Stimulated activated naive B cell treated with anti-CD40 and anti-IgM and Interleukin-4, amounts not matched to agents 10 μg/mL and 1 μg/mL and 100 μg/mL, for 72 hours (primary cell): ENCODE measurements around the gene CSKMT.

ENCODE experiments used
- ATAC-seq, 2 donors: fragments of 150-1000 bp; cut with Tn5 transposase; replicated peaks; 2 replicates each; pipeline ENCODE4 v1.10.0; 2021; ENCODE audit warnings: moderate library complexity in 1 of 2
- DNase-seq: peaks from one replicate; pipeline ENCODE4 v3.0.0; 2021
- H3K27ac Mint-ChIP-seq: one replicate; pipeline ENCODE4 v1.8.0; 2022; ENCODE audit warnings: mild to moderate bottlenecking, mixed read lengths
- H3K27me3 Mint-ChIP-seq, 2 donors: one replicate each; pipeline ENCODE4 v1.8.0; 2022; ENCODE audit warnings: mixed read lengths in 2 of 2
- H3K36me3 Mint-ChIP-seq, 2 donors: one replicate each; pipeline ENCODE4 v1.8.0; 2022; ENCODE audit warnings: mixed read lengths in 2 of 2, mild to moderate bottlenecking in 1 of 2
- H3K4me1 Mint-ChIP-seq, 2 donors: one replicate each; pipeline ENCODE4 v1.8.0; 2022; ENCODE audit warnings: mixed read lengths in 2 of 2, mild to moderate bottlenecking in 1 of 2
- H3K4me3 Mint-ChIP-seq, 2 donors: one replicate each; pipeline ENCODE4 v1.8.0; 2022; ENCODE audit warnings: mild to moderate bottlenecking in 2 of 2, mixed read lengths in 2 of 2, moderate library complexity in 1 of 2
- H3K9me3 Mint-ChIP-seq, 2 donors: one replicate each; pipeline ENCODE4 v1.8.0; 2022; ENCODE audit warnings: mixed read lengths in 2 of 2, mild to moderate bottlenecking in 1 of 2

The CSKMT gene

DNA sequence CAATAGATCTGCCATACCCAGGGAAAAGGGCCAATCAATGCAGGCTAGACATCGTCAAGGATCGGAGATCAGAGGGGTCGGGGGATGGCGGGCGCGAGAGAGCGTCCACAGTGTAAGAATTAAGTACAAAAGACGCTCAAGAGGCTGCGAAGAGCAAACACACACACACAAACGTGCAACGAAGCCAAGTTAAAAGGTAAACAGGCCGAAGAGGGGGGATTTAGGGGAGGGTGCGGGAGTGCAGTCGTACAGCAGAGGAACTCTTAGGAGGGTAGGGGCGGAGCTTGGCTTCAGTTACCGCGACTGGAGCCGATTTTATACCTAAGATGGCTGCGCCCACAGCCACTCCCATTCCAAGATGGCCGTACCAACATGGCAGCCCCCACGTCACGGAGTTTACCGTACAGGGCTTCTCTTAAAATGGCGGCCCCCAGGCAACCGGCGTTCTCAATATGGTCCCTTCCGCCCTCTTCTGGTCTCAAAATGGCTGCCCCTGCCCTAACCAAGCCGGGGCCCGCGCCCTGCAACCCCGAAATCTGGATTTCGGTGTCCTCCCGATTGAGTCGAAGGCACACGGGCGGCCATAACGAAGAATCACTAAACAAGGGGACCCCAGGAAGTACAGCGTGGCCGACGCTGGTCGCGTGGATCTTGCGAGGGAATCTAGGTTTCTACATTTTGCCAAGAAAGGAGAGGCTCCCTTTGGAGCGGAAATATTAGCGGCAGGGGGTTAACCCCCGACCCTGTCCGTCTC is 44.3 kb downstream of the CSKMT start:
- Mint-ChIP-seq H3K4me1 (peaks cover 51 to 81% of the 10 kb centered on the region in 2 donors), H3K36me3 (peaks cover 33 to 58% of the 10 kb centered on the region in 2 donors), H3K27ac (peak overlapping the region; percentile 95), H3K4me3 (peak overlapping the region; percentile 90 to 92), H3K27me3 (no peaks in the 10 kb centered on the region), H3K9me3 (peaks cover 0 to 1% of the 10 kb centered on the region in 2 donors)
- ATAC-seq, result peak; percentile 78 to 82
- peak; percentile 93 for DNase-seq

DNA sequence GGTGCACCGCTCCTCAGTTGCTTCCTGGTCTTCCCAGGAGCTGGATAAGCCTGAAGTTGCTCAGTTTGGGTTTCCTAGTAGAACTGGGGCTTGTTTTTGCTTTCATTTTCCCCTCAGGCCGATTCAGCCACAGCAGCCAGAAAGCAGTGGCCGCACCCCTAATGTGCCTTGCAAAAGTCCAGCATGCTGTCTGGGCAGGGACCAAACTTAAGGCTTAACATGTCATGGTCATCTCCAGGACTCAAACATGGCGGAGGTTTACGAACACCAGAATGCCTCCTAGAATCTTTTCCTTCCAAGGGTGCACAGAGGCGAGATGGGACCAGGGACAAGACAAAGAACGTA is 44.9 kb downstream of the CSKMT start:
- DNase-seq, result no peak
- H3K9me3 Mint-ChIP-seq, result peaks cover 0 to 1% of the 10 kb centered on the region in 2 donors
- no peaks in the 10 kb centered on the region for H3K27me3 Mint-ChIP-seq
- H3K4me3 Mint-ChIP-seq, result peak overlapping the region; percentile 90 to 92
- H3K4me1 Mint-ChIP-seq, result peaks cover 53 to 84% of the 10 kb centered on the region in 2 donors
- H3K36me3 Mint-ChIP-seq, result peaks cover 33 to 63% of the 10 kb centered on the region in 2 donors
- peak overlapping the region; percentile 95 for H3K27ac Mint-ChIP-seq
- no peak for ATAC-seq

DNA sequence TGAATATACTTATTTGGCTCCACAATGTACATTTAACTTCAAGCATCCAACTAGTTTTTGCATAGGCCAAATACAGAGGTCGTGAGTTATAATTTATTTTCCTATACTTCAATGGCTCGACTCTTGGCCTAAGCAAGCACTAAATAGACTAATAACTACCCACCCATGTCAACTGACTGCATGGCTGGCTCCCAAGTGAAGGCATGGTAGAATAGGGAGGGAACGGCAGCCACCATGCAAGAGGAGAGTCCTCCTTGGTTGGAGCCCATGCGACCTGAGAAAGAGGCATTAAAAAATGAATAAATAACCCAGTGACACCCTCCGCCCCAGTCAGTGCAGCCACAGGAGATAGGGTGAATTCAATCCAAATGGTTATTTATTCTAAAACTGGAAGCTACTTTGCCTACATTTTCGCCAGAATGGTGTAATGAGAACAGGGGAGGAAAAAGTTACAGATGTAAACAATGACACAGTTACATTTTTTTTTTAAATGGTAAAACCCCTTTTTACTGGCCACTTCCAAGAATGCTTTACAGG is 47.2 kb downstream of the CSKMT start:
- Mint-ChIP-seq H3K36me3 (peaks cover 43 to 73% of the 10 kb centered on the region in 2 donors), H3K9me3 (no peaks in the 10 kb centered on the region), H3K4me1 (peaks cover 42 to 70% of the 10 kb centered on the region in 2 donors), H3K27me3 (no peaks in the 10 kb centered on the region), H3K27ac (peak overlapping the region; percentile 81), H3K4me3 (peak overlapping the region; percentile 0 to 25)
- DNase-seq, result no peak
- no peak for ATAC-seq

GRCh38 chr11:62712861-62713260 is 47.7 kb downstream of the CSKMT start:
- no peak for DNase-seq
- Mint-ChIP-seq H3K27ac (peak overlapping the region; percentile 67), H3K36me3 (peaks cover 44 to 75% of the 10 kb centered on the region in 2 donors), H3K4me1 (peaks cover 38 to 65% of the 10 kb centered on the region in 2 donors), H3K4me3 (peak overlapping the region; percentile 6 to 25), H3K27me3 (no peaks in the 10 kb centered on the region), H3K9me3 (no peaks in the 10 kb centered on the region)
- no peak for ATAC-seq

GRCh38 chr11:62713343-62713742 is 48.2 kb downstream of the CSKMT start:
- no peak for DNase-seq
- no peak for ATAC-seq
- peak overlapping the region in 1 of 2 donors; percentile 40 for H3K4me3 Mint-ChIP-seq
- no peaks in the 10 kb centered on the region for H3K9me3 Mint-ChIP-seq
- no peaks in the 10 kb centered on the region for H3K27me3 Mint-ChIP-seq
- peak overlapping the region; percentile 3 for H3K27ac Mint-ChIP-seq
- peaks cover 34 to 60% of the 10 kb centered on the region in 2 donors for H3K4me1 Mint-ChIP-seq
- peaks cover 49 to 77% of the 10 kb centered on the region in 2 donors for H3K36me3 Mint-ChIP-seq

DNA sequence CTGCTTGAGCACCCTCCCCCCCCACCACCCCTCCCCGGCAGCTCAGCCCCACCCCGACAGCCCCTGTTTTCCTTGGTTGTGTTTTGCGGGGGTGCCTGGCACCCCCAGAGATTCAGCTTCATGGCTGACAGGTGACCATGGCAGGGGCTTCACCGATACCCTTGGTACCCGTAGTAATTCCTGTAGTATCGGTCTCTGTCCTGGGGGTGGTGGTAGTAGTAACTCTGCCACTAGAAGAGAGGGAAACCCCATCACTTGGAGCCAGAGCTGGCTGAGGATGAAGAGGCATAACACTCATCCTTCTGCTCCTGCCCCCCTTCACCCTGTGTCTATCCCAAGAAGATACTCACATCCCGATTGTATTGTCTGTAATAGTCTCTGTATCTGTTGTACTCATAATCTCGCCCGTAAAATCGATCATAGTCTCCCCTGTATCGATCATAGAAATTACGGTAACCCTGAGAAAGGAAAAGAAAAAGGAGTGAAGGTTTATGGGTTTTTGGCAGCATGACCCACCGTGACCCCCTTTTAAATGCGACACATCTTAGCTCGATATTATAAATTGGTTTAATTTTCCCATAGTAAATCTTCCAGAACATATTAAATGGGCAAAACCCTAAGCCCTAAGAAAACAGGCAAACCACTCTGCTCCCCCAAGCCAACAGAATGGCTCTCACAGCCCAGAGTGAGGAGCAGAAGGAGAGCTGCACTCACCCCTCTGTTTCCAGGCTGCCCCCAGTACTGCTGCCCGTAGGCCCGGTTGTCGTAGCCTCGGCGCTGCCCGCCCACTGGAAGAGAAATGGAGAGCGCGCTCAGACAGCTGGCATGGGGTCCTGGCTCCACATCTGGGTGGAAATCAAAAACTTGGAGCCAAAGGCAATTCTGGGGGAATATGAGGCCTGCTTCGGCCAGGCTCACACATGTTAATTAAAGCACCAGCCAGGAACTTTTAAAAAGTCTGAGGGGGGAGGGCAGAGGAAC is 50.3 kb downstream of the CSKMT start:
- H3K36me3 Mint-ChIP-seq, result peaks cover 50 to 74% of the 10 kb centered on the region in 2 donors
- ATAC-seq (no peak), DNase-seq (no peak)
- peaks cover 25 to 39% of the 10 kb centered on the region in 2 donors for H3K4me1 Mint-ChIP-seq
- H3K9me3 Mint-ChIP-seq, result no peaks in the 10 kb centered on the region
- H3K27ac Mint-ChIP-seq, result peak overlapping the region; percentile 65
- no peak overlapping the region for H3K4me3 Mint-ChIP-seq
- no peaks in the 10 kb centered on the region for H3K27me3 Mint-ChIP-seq

DNA sequence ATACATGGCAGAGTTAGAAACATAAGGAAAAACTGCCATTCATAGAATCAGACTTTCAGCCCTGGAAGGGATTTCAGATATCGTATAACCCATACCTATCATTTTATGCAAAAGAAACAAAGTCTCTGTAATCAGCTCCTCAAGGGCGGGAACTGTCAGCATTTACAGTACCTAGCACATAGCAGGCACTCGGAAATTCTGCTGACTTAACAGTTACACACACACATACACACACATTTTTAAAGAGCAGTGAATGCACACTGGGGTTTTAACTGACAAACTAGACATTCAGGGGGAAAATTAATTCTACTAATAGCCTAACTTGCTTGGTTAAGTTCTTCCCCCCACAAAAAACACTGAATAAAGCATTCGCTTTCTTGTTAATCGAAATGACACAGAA is 51.1 kb downstream of the CSKMT start:
- no peak for ATAC-seq
- no peak for DNase-seq
- H3K4me3 Mint-ChIP-seq, result no peak overlapping the region
- peaks cover 25 to 34% of the 10 kb centered on the region in 2 donors for H3K4me1 Mint-ChIP-seq
- H3K27me3 Mint-ChIP-seq, result no peaks in the 10 kb centered on the region
- no peaks in the 10 kb centered on the region for H3K9me3 Mint-ChIP-seq
- H3K36me3 Mint-ChIP-seq, result peaks cover 45 to 74% of the 10 kb centered on the region in 2 donors
- no peak overlapping the region for H3K27ac Mint-ChIP-seq

DNA sequence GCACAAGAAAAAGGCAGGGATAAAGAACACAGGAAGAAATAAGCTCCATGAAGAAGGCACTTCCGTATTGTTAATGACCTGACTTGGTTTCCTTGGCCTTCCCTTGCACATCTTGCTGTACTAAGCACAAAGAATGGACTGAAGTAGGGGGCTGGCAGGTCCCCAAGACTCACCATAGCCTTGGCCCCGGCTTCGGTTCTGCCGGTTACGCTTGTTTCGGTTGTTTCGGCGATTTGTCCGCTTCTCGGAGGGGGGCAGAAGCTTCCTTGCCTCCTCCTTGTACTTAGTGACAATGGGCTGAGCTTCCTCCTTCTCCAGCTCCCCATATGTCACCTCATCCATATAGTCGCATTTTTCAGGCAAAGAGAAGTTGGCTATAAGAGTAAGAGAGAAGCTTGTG is 51.7 kb downstream of the CSKMT start:
- Mint-ChIP-seq H3K4me1 (peaks cover 25 to 34% of the 10 kb centered on the region in 2 donors), H3K36me3 (peaks cover 48 to 74% of the 10 kb centered on the region in 2 donors)

More for the DNA sequence above, 51.7 kb downstream of the CSKMT start:
- DNase-seq (no peak), ATAC-seq (no peak)
- Mint-ChIP-seq H3K9me3 (no peaks in the 10 kb centered on the region), H3K4me3 (no peak overlapping the region), H3K27ac (peak overlapping the region; percentile 56), H3K27me3 (no peaks in the 10 kb centered on the region)
